Activated CD8-positive, alpha-beta memory T cell treated with anti-CD3 and anti-CD28 coated beads, Interleukin-2, amount 50 U/mL, for 24 hours (primary cell): ENCODE data around the gene GCGR.

Experiments
- DNase-seq: peaks from one replicate; pipeline ENCODE4 v3.0.0-alpha.2; 2020; ENCODE audit errors: extremely low read depth

Gene GCGR

DNA sequence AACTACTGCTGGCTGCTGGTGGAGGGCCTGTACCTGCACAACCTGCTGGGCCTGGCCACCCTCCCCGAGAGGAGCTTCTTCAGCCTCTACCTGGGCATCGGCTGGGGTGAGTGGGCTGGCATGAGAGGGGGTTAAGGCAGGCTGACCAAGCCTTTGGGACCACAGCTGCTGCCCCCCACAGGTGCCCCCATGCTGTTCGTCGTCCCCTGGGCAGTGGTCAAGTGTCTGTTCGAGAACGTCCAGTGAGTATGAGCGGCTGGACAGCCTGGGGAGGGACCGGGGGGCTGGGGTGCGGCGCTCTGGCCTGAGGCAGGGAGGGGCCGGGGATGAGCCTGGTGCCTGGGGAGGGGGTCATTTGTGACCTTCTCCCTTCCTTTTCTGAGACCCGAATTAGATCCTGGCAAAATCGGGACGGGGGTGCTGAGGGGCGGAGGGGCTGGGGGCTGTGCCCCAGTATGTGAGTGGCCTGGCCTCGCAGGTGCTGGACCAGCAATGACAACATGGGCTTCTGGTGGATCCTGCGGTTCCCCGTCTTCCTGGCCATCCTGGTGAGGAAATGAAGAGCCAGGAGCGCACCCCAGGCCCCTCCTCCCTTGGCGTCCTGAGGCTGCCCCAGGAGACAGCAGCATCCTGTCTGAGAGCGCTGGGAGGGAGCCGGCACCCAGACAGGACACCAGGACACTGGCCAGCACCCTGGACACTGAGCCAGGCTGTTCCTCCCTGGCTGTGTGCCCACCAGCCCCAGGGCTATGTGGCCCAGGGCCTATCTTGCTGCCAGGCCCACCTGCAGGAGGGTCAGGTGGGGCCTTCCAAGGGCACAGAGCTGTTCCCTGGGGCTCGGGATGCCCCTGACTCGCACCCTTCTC lies 8.0 kb downstream of the GCGR start:
- no peak for DNase-seq

DNA sequence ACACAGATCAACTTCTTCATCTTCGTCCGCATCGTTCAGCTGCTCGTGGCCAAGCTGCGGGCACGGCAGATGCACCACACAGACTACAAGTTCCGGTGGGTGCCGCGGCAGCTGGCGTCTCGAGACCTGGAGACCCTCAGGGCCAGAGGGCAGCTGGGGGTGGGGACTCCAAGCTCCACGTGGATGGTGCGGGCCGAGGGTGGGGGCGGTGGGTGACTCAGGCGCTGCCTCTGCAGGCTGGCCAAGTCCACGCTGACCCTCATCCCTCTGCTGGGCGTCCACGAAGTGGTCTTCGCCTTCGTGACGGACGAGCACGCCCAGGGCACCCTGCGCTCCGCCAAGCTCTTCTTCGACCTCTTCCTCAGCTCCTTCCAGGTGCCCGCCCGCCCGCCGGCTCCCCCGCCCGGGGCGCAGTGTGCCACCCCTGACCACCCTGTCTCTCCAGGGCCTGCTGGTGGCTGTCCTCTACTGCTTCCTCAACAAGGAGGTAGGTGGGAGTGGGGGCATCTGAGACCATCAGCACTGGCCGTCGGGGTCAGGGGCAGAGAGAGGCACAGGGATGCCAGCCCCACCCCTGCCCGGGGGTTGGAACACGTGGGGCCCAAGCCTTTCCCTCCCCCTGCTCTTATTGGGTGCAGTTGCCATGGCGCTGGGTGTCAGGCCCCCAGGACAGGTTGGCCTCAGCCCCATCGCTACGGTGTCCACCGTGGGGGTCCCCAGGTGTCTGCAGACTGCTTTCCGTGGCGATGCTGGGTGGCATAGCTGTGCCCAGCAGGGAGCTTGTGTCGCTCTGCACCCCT lies 8.8 kb downstream of the GCGR start:
- DNase-seq, result no peak

DNA sequence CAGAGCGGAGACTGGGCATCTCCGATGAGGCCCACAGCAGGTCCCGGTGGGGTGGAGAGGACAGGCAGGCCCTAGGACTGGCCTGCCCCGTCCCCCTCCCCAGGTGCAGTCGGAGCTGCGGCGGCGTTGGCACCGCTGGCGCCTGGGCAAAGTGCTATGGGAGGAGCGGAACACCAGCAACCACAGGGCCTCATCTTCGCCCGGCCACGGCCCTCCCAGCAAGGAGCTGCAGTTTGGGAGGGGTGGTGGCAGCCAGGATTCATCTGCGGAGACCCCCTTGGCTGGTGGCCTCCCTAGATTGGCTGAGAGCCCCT lies 9.4 kb downstream of the GCGR start:
- DNase-seq, result no peak

- no peak for DNase-seq
Observed at GRCh38 chr17:81813861-81814683, 10.1 kb downstream of the GCGR start.

DNA sequence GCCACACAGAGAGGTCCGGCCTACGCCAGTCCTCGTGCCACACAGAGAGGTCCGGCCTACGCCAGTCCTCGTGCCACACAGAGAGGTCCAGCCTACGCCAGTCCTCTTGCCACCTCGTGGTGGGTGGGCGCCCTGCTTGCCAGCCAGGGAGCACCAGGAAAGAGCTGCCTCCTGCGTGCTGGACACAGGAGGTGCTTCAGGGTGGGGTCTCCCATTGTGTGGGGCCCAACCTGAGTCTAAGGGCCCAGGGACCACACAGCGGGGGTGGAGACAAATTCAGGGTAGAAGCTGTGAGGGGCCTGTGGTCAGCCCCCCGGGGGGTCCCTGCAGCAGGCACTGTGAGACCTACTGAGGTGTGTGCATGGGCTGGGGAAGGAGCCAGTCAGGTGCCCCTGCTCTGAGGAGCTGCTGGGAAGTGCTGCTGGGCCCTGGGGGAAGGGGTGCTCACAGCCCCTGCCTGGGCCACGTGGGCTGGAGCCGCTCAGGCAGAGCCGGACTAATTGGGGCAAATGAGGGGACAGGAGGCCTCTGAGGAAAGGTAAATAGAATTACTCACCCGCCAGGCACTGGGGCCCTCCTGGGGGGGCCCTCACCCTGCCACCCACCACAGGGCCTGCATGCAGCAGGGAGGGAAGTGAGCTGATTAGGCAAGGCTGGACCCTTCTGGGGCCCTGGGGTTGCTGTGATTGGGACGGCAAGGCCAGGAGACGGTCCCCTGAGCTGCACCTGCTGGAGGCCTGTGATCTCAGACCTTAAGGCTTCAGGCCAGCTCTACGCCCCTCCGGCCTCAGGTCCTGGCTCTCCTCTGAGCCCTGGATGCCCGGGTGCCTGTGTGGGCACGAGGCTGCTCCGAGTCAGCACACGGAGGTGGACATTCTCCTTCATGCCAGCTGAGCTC lies 11.0 kb downstream of the GCGR start:
- no peak for DNase-seq

GRCh38 chr17:81815646-81815986 lies 11.7 kb downstream of the GCGR start:
- no peak for DNase-seq

GRCh38 chr17:81817758-81818147 lies 13.8 kb downstream of the GCGR start:
- no peak for DNase-seq

DNA sequence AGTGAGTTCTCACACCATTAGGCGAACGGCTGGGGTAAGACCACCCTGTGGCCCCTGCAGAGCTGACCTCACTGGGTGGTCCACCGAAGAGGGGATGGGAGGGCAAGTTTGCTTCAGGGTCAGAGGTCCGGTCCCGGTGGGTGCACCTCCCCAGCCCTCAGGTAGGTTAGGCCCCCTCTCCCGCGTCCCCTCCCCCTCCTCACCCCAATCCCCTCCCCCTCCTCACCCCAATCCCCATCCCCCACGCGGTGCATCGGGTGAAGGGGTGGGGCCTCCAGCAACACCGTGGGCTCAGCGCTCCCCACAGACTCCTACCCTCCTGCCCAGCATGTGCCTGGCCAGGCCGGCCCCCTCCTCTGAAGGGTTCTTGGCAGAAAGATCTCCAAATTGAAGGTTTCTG lies 15.8 kb downstream of the GCGR start:
- DNase-seq, result no peak

- no peak for DNase-seq
Observed at GRCh38 chr17:81821147-81821546, 17.2 kb downstream of the GCGR start.

DNA sequence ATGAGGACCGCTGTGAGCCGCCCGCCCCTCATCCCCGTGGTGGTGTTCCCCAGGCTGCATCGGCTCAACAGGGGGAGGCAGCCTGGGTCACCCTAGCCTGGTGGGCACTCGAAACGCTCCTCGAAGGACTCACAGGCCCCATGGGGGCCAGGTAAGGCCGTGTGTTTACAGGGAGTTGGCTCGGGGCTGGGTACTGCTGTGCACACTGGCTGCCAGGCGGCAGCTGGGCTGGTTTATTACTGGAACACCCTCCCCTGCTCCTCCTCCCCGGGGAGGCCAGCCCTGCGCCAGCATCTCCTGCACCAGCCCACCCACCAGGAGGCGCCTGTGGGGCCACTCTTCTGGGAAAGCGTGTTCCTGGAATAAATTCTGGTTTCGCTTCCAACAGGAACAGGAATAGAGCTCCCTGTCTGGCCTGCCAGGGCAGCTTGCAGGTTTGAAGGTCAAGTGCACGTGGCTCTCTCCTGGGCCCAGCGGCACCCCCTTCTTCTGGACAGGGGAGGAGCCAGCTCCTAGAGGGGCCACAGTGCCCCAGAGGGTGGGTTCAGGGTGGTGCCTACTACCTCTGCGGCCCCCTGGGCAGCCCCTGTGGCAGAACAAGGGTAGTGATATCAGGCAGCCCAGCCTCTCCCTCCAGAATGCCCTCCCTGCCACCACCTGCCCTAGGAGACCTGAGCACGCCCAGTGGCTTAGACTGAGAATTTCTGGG lies 17.8 kb downstream of the GCGR start:
- no peak for DNase-seq

GRCh38 chr17:81822312-81822637 lies 18.3 kb downstream of the GCGR start:
- DNase-seq, result no peak

GRCh38 chr17:81822996-81823819 lies 19.3 kb downstream of the GCGR start:
- no peak for DNase-seq

DNA sequence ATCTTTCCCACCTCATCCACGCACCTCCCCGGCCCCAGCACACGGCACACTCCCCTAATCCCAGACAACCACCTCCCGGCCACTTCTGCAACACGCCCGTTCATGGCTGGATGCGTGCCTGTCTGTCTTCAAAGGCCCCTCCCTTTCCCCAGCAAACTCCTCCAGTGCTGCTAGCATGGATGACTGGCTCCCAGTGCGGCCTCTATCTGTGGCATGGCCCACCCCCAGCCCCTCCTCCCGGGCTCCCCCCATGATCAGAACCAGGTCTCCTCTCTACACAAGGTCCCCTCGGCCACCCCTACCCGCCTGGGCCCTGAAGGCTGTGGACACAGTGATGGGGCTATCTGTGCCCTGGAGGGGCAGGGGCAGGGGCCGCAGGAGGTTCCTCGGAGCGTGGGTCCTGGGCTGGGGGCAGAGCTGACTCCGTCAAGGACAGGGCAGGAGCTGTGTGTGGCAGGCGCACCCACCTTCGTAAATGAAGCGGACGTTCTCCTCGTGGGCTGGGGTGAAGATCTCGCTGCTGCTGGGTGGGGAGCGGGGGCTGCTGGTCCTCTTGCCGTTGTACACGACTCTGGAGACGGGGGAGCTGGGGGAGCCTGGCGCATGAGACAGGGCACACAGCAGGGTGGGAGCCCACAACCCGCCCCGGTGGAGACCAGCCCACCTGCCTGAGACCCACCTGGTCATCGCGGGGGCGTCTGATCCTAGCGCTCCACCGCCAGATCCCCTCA lies 20.0 kb downstream of the GCGR start:
- DNase-seq, result no peak

DNA sequence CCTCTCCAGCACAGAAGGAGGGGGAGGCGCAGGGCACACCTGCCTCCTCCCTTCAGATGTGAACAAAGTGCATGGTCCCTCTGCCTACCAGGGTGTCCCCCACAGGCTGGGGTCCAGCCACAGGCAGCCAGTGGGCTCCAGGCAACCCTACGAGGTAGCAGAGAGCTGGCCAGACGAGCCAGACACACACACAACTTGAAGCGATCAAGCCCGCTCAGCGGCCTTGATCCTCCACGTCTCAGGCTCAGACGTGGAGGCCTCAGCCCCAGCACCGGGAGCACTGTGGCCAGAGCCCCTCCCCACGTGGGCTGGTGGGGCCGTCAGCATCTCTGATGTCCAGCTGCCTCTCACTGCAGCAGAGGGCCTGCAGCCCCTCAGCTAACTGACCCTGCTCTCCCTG lies 20.6 kb downstream of the GCGR start:
- DNase-seq, result no peak

DNA sequence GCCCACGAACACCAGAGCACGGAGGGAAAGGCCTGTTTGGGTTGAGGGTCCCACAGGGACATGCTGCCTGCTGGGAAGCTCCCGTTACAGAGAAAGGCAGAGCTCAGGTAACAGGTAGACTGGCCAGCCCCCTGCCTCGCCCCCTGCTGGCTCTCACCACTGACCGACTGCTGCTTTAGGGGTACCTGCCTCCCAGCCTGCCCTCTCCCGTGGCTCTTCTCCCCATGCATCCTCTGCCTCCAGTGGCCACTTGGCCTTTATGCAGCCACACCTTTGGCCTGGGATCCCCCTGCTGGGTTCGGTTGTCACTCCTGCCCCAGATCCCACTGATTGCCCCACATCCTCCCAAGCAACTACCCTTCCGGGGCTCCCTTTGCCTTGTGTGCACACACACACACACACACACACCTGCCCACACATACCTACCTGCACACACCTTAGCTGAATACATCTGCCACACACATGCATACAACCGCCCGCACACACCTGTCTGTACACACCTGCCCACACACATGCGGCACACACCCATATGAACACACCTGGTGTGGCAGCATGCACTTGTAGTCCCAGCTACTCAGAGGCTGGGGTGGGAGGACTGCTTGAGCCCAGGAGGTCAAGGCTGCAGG lies 22.0 kb downstream of the GCGR start:
- DNase-seq, result no peak

DNA sequence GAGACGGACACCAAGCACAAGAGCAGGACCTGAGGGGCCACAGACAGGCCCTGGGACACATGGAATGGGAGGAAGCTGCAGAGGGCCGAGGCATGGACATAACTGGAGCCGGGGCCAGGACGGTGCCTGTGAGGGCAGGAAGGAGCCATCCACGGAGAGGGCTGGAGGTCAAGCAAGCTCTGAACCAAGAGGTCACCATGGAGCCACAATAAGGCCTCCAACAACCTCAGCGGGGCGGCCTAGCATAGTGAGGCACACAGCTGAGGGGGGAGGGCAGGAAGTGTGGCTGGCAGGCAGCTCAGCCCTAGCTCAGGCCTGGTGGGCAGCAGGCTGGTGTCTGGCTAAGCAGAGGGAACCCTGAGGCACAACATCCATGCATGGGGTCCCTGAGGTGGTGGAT lies 24.7 kb downstream of the GCGR start:
- DNase-seq, result no peak

- no peak for DNase-seq
Observed at GRCh38 chr17:81829858-81830257, 25.9 kb downstream of the GCGR start.

DNA sequence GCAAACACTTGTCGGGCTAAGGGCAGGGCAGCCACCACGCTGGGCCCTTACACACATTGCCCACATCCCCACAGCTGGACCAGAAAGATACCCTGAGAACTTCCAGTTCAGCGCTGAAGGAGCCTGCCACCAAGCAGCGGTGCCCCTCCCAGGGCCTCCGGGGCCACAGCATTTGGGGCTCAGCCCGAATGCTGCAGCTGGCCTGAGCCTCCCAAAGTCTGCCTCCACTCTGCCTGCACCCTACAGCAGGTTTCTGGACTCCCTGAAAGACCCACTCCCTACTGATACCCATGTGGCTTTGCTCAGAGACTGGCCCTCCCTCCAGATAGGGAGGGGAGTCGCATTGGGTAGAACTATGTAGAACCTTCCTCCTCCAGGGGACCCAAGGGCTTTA lies 27.6 kb downstream of the GCGR start:
- no peak for DNase-seq
